Pulmonary artery endothelial cell (primary cell): ENCODE results near the gene AHSP. TPM values are rescaled to one million over a fixed set of nuclear protein-coding genes. Genes with fewer than 3 reads are reported as not detected.
"Not testable (repeated sequence)": the region's sequence is repeated elsewhere in the genome, so short reads cannot be mapped to it uniquely, and the experiment has no call there.

ENCODE experiments used
- DNase-seq: peaks from one replicate; pipeline ENCODE4 v3.0.0-alpha.2; 2011; ENCODE audit warnings: low read depth, low spot score
- total RNA-seq: library from RNA; depleted of rRNA; stranded (reverse); fragments of >200 nt; gene quantifications from 2 replicates; pipeline ENCODE4 v1.2.3, GENCODE V29; 2014

Gene AHSP
- total RNA-seq, 1 donor from 2014 or later = not detected

DNA sequence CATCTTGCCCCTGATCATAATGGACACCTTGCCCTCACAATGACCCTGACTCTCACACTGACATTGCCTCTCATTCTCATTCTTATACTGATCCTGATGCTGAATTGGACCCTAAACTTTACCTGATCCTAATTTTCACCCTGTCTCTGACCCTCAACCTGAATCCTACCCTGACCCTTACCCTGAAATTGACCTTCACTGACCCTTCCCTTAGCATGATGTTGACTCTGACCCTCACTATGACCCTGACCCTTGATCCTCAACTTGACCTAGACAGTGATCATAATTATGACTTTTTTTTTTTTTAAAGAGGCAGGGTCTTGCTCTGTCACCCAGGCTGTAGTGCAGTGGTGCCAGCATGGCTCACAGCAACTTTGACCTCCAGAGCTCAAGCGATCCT is 3.4 kb downstream of the AHSP start:
- no peak for DNase-seq

GRCh38 chr16:31532120-31532519 is 4.4 kb downstream of the AHSP start:
- no peak for DNase-seq

DNA sequence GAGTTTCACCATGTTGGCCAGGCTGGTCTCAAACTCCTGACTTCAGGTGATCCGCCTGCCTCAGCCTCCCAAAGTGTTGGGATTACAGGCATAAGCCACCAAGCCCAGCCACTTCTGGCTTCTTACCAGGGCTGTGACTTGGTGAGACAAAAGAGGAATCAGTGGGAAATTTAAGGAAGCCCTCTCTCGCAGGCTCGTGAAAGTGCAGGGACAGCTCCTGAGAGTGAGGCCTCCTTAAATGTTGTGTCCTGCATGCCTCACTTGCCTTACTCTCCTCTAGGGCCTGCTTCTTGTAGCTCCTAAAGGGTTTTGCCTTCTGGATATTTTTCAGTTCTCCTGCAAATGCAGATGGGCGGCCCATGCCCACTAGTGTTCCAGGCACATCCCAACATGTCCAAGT is 5.2 kb downstream of the AHSP start:
- DNase-seq = no peak

DNA sequence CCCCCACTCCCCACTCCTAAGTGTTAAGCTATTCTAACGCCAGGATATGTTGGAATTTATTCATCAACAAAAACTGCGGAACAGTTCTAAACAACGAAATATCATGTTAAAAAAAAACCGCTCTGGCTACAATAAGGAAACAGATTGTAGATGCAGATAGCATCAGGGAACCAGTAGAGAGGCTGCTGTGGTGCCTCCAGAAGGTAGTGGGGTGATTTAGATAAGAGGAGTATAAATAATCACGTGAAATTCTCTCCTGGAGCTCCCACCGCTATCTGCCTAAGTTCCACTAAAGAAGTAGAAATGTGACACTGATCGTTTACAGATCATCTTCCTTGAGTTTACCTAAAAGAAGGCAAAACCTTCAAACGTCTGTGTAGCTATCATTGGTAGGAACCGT is 8.0 kb downstream of the AHSP start:
- no peak for DNase-seq

- no peak for DNase-seq
These were observed 9.2 kb downstream of the AHSP start for GRCh38 chr16:31536804-31537361.

DNA sequence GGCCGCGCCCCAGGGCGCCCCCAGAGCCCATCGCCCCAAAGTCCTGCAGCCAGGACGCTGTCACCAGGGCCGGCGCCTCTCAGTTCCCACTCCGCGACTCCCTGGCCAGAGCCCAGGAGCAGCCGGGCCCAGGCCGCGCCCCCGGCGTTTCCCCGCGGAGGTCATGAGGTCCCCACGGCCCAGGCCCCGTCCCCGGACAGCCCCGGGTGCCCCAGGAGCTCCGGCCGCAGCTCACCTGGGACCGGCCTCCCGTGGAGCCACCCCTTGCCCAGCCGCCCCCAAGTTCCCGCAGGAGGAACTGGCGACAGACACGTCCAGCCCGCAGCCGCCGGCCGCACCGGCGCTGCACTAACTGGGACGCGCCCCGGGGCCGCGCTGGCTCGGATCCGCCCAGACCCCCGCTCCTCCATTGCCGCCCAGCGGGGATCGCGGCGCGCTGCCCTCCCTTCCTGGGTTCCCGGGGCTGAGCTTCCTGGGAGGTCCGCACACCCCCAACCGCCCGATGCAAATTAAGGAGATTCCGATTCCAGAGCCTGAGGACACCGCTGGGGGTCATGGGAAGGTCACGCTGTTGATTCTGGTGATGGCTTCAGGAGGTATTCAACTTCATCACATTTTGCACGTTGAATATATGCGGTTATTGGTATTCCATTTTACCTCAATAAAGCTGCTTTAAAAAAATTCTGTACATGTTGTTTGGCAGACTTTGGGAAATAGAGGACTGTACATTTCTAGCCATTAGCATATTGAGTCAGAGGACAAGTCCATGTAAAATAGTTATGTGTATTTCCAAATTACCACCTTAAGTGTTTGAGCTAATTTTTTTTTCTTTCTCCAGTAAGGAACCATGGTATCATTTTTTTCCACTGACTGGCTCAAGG is 9.9 kb downstream of the AHSP start:
- no peak for DNase-seq

- DNase-seq = not testable (repeated sequence)
These were observed 10.5 kb downstream of the AHSP start for GRCh38 chr16:31538243-31538598.

DNA sequence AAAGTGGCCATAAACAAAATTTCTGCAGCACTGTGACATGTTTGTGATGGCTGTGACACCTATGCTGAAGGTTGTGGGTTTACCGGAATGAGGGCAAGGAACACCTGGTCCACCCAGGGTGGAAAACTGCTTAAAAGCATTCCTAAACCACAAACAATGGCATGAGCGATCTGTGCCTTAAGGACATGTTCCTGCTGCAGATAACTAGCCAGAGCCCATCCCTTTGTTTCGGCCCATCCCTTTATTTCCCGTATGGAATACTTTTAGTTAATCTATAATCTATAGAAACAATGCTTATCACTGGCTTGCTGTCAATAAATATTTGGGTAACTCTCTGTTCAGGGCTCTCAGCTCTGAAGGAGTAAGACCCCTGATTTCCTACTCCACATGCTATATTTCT is 12.1 kb downstream of the AHSP start:
- DNase-seq = not testable (repeated sequence)

DNA sequence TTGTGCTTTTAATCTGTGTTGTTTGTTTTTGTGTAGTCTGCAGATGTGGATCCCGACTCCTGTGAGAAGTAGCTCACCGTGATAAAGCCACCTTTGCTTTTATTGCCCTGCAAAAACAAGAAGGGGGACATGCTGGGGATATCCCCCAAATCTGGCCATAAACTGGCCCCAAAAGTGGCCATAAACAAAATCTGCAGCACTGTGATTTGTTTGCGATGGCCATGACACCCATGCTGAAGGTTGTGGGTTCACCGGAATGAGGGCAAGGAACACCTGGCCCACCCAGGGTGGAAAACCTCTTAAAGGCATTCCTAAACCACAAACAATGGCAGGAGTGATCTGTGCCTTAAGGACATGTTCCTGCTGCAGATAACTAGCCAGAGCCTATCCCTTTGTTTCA is 15.1 kb downstream of the AHSP start:
- DNase-seq = no peak

GRCh38 chr16:31561426-31562233 is 33.9 kb downstream of the AHSP start:
- no peak for DNase-seq

DNA sequence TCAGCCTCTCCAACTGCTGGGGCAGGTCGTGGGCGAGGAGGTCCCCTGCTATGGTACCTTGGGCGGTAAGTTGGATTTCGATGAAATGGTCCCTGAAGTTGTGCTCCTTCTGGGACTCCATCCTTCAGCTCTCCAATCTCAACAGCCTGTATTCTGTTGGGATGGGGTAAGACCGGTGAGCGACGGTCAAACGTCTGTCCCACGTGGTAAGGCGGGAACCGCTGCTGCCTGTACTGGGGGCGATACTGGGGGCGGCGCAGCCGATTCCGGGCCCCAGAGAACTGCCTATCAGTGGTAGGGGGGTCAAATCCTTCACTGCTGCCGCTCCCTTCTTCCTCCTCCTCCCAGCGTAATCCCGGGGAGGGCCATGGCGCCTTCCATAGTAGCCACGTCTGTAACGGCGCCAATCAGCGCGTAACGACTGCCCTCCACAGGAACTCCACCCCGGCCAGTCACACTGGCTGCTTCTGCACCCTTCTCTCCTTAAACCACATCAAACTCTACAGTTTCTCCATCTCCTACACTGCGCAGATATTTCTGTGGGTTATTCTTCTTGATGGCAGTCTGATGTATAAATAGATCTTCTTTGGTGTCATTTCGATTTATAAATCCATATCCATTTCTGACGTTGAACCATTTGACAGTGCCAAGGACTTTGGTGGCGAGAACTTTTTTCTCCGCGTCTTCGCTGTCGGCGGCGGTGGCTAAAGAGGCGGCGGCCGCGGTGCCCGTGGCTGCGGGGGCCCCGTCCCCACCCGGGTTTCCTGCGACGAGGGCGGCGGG is 41.1 kb downstream of the AHSP start:
- DNase-seq = no peak

DNA sequence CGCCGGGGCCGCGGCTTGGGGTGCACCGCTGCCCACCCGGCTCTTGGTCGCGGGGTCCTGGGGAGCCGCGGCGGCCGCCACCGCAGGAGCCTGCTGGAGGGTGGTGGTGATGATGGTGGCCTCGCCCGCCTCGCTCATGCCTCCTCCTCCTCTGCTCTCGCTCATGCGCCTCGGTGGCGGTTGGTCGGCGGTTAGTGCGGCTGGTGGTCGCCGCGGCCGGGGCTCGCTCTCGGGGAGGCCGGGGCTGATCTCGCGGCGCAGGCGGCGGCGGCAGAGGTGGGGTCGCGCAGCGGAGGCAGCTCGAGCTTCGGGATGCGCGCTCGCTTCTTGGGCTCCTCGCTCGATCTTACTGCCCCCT is 41.6 kb downstream of the AHSP start:
- DNase-seq = no peak

- no peak for DNase-seq
These were observed 45.1 kb downstream of the AHSP start for GRCh38 chr16:31572821-31573220.

- not testable (repeated sequence) for DNase-seq
These were observed 46.5 kb downstream of the AHSP start for GRCh38 chr16:31574159-31574558.

GRCh38 chr16:31577411-31577810 is 49.7 kb downstream of the AHSP start:
- DNase-seq = no peak

Other genes starting within 250 kb of the AHSP start
- 0.04 and 1.1 TPM in 2 replicates for gene ITGAX, start 172.7 kb upstream of the AHSP start, total RNA-seq
- not detected in 2 replicates for gene ITGAD, start 134.6 kb upstream of the AHSP start, total RNA-seq
- gene COX6A2, start 99.5 kb upstream of the AHSP start, total RNA-seq = not detected in 2 replicates
- 0.07 TPM in 2 replicates for gene ZNF843, start 85.1 kb upstream of the AHSP start, total RNA-seq
- gene ARMC5, start 68.4 kb upstream of the AHSP start, total RNA-seq = 12.6 and 15.6 TPM in 2 replicates
- gene TGFB1I1, start 55.7 kb upstream of the AHSP start, total RNA-seq = 32.1 and 56.6 TPM in 2 replicates
- not detected in 2 replicates for gene SLC5A2, start 44.8 kb upstream of the AHSP start, total RNA-seq
- 25.0 and 28.2 TPM in 2 replicates for gene RUSF1, start 19.5 kb upstream of the AHSP start, total RNA-seq